Karpas-422 (cell line): Measurements from ENCODE around the gene RFX7. TPM values are rescaled to one million over a fixed set of nuclear protein-coding genes. Genes with fewer than 3 reads are reported as not detected.

Experiments used
- small RNA-seq: library from RNA; depleted of rRNA; stranded (forward); fragments of <200 nt; gene quantifications from one replicate; pipeline ENCODE3, GENCODE V24; 2014
- total RNA-seq: library from RNA; depleted of rRNA; stranded (reverse); fragments of >200 nt; shearing (Covaris generic); gene quantifications from 2 replicates; pipeline ENCODE4 v1.2.3, GENCODE V29; 2014; ENCODE audit warnings: low replicate concordance; rRNA removed

The RFX7 gene
- total RNA-seq, 1 experiment from 2014 or later = 57.3 TPM

Small RNA genes within 50 kb of the gene (small RNA-seq; reads per million reads assigned to genes)
- gene CD24P2 (not detected), gene RNU6-1287P (not detected)

Other genes with a start within 250 kb of the RFX7 start
- gene TEX9, start 121.5 kb upstream of the RFX7 start, total RNA-seq = 0.94 and 8.9 TPM in 2 replicates
- gene MNS1, start 221.3 kb upstream of the RFX7 start, total RNA-seq = 3.5 and 4.6 TPM in 2 replicates